GM18526 (cell line): Measurements from ENCODE around the gene PLB1.

ENCODE experiments used
- POLR2A ChIP-seq: IDR thresholded peaks from 3 replicates; pipeline ENCODE4 v1.6.1; 2011; ENCODE audit not compliant: insufficient read length; ENCODE audit errors: extremely low read depth

PLB1 gene

DNA sequence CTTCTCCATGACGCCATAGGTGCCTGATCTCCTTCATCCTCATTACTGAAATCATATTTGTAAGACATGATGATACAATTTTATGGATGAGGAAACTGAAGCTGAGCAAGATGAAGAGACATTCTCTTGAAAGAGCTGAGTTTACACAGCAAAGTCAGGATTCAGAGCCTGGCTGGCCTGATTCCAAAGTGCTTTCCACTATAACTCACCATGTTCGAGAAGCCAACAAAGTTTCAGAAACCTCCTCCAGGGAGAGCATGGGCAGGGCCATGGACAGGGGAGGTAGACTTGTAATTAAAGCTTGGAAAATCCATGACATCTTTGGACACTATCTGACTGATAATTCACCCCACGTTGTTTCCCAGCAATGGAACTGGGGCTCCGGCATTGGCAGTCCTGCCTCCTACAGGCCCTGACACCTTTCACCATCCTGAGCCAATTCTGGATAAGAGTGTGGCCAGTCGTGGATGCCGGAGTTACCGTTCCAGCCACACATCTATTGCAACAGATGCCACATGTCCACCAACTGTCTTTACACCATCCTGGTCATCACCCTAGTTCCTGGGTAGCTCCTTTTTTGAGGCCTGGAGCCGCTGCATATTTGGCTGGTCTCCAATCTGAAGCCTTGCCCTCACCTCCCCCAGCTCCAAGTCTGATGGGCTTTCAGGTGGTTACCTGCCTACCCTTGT, 170.8 kb downstream of the PLB1 start:
- TF ChIP-seq POLR2A = no peak

GRCh38 chr2:28667261-28667660, 171.4 kb downstream of the PLB1 start:
- no peak for TF ChIP-seq POLR2A

DNA sequence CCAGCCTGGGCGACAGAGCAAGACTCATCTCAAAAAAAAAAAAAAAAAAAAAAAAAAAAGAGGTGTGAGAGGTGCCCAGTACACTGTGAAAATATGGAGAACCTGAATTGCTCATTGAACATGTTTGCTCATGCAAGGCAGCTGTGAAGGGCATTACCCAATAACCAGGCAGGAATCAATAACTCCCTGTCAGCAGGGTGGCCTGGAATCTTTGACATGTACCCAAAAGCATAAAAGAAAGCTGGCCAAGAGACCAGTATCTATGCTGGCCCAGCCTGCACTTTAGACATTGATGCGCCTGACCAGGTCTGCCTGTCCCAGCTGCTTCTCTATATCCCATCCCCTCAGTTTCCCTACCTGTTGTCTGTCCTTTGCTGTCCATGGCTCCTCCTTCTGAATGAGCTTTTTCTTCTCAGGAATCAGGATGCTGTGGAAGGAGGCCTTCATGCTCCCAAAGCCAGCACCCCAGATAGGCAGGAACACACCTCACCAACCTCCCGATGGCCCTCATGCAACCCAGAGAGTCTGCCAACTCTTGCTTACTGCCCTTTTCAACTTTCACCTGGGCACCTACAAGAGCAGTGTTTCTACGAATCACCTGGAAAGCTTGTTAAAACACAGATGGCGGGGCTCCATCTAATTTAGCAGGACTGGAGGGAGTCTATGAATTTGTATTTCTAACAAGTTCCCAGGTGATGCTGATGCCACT, 172.4 kb downstream of the PLB1 start:
- TF ChIP-seq POLR2A = no peak

DNA sequence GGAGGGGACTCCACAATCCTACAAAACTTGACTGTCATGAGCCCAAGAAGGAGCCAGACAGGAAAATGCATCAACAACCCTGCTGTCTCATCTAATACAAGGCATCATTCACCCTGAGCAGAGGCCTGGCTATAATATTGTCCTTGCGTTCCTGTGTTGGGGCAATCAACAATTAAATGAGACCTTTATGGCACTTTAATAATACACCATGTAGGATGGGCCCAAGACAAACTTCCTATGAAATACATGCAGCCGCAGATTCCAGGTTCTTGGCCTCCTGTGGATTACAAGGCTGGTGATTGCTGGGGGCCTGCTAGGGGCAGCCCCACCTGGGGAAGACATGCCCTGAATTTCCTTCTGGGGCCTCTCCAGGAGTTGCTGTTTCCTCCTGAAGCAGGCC, 173.0 kb downstream of the PLB1 start:
- TF ChIP-seq POLR2A = no peak

- TF ChIP-seq POLR2A = no peak
Observed at GRCh38 chr2:28670856-28671255, 175.0 kb downstream of the PLB1 start.

DNA sequence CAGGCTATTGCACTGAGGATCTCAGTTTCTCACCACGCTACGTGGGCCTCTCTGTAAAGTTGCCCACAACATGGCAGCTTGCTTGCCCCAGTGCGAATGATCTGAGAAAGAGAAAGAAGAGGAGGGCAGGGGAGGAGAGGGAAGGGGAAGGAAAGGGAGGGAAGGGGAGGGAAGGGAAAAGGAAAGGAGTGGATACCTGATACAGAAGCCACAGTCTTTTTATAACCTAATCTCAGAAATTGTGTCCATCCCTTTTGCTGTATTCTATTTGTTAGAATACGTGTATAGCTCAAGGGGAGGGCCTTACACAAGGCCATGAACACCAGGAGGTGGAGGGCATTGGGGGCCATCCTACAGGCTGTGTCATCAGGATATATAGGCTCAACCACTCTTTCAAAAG, 177.5 kb downstream of the PLB1 start:
- no peak for TF ChIP-seq POLR2A

- no peak for TF ChIP-seq POLR2A
Observed at GRCh38 chr2:28674062-28674712, 178.3 kb downstream of the PLB1 start.

DNA sequence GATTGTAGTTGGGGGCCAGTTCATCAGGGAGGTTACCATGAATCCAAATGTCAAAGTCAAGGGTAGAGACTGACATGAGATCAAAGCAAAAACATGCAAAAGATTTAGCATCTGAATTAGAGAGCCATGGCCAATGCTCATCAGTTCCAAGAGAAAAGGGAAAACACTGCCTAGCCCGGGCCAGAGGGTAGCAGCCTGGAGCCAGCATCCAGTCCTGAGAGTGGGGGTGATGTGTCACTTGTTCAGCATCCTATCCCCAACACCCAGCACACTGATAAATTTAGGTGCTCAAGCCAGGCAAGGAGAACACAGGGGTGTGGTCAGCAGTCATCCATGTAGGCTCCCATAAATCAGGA, 178.8 kb downstream of the PLB1 start:
- no peak for TF ChIP-seq POLR2A

GRCh38 chr2:28676152-28676835, 180.4 kb downstream of the PLB1 start:
- no peak for TF ChIP-seq POLR2A

DNA sequence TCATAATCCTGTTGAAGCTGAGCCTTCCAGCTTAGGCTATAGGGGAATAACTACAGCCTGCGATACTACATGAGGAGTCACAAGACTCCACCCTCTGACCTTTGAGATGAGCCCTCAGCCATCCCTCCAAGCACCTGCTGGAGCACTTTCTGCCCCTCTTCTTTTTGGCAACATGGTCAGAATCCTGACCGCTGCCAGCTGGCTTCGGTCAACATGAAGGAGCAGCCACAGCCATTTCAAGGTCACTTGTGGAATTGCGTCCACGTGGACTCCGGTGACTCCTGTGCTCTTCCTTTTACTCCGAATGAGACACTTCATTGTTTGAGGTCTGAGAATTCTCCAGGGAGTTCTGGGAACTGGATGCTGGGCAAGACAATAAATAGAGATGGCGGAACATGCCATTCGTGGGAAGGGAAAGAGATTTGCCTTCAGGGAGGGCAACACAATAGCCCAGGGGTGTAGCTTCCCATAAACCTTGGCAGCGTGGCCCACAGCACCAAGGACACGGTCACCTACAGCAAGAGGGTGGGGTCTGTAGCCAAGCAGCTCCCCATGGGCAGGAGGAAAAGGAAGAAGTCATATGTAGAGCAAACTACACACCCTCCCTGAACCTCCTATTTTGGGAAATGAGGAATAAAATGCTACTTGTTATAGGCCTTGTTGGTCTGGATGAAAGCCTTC, 182.5 kb downstream of the PLB1 start:
- TF ChIP-seq POLR2A = no peak

DNA sequence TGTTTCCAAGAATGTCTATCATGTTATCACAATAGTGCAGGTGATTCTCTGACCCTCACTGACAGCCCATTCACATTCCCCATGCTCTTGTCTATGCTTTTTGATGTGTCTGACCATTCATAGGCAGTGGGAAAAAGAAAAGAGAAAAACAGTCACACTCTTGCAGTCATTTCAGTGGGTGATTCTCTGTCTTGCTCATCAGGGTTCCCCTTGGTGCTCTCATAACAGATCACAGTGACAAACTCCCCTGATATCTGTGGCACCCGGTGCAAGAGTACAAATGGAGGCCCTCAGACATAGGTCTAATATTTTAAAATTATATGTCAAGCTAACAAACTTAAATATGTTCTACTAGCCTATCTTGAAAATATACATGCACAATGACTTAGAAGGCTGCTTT, 183.1 kb downstream of the PLB1 start:
- no peak for TF ChIP-seq POLR2A

GRCh38 chr2:28680657-28681056, 184.8 kb downstream of the PLB1 start:
- TF ChIP-seq POLR2A = no peak

- TF ChIP-seq POLR2A = no peak
Observed at GRCh38 chr2:28681158-28681571, 185.3 kb downstream of the PLB1 start.

DNA sequence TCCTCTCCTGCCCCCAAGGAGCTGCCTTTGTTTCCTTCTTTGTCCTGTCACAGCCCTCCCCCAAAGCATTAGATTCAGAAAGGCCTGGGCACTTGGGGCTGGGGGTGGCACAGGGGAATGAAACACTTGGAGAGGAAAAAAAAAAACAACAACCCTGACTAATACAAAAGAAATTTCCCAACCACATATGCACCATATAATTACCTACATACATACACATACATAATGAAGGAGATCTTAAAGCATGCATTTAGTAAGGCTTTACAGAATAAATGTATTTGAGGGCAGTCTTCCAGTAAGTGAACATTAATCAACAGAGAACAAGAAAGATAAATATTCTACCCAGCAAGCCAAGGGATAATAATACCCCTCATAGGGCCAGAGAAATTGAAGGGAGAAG, 185.7 kb downstream of the PLB1 start:
- TF ChIP-seq POLR2A = no peak

DNA sequence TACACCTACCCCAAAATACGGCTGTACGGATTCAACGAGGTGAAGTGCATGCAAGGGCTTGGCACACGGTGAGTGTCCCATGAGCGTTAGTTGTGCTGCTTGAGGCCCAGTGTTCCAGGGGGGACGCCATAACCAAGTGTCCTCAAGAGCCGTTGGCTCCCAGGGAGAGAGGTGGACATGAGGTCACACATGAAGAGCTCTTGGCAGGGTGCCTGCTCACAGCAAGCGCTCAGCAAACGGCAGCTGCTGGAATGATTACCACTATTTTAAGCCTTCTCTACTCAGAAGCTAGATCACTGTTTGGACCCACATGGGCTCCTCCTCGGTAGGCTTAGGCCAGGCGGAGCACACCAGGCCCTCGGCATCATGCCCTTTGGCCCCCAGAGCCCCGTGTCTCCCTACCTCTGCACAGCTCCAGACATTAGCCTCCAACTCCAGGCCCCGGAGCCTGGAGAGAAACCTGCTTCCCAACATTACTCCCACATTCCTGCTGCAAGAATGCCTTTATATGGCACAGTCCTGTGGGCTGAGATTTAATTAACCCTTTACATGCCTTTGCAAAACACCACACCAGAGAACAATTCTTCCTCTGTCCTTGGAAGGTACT, 187.3 kb downstream of the PLB1 start:
- no peak for TF ChIP-seq POLR2A

DNA sequence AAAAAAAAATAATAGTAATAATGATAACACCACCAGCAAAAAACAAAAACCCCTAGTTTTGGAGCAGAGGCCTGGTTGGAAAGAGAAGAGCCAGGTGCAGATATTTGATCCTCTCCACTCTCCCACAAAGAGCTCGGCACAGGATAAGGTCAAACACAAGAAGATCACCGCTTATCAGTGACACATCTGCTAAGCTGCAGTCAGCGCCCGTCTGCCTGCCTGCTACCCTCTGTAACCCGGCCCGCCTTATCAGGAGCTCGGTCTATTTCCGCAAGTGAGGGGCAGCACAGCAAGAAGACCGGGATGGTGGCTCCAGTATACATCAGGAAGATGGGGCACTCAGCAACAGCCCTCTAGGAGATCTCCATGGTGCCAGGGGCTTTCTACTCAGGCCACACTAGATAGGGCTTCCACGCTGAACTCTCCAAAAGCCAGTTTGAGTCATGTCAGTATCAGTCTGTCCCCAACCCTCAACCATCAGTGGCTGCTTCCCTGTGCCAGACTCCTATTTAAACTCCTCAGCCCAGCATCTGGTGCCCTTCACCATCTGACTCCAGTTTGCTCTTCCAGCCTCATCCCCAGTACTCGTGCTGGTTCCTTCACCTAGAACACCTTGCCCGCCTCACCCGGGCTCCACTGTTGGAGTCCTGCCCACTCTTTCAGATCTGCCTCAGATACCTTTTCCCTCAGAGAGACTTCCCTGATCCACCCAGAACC, 188.4 kb downstream of the PLB1 start:
- TF ChIP-seq POLR2A = no peak
